SH-SY5Y (cell line): Measurements from ENCODE around the gene DEAF1.

ENCODE experiments used
- GATA2 ChIP-seq: IDR thresholded peaks from 2 replicates; pipeline ENCODE4 v1.6.1; 2011; ENCODE audit warnings: mild to moderate bottlenecking, low read depth, low read length
- GATA3 ChIP-seq: IDR thresholded peaks from 2 replicates; pipeline ENCODE4 v1.6.1; 2011; ENCODE audit warnings: low read depth, mild to moderate bottlenecking, low read length, moderate library complexity

- TF ChIP-seq GATA3 (no peak), GATA2 (no peak)
These were observed at the start of gene DEAF1 for GRCh38 chr11:694563-695287.
